GM19023 (cell line): ENCODE measurements around the gene CCNA2.

Source experiments
- ATAC-seq: cut with Tn5 transposase; IDR thresholded peaks from one replicate; pipeline ENCODE4 v1.9.1; 2021; ENCODE audit warnings: mild to moderate bottlenecking, moderate library complexity; ENCODE audit not compliant: unreplicated experiment

The CCNA2 gene

DNA sequence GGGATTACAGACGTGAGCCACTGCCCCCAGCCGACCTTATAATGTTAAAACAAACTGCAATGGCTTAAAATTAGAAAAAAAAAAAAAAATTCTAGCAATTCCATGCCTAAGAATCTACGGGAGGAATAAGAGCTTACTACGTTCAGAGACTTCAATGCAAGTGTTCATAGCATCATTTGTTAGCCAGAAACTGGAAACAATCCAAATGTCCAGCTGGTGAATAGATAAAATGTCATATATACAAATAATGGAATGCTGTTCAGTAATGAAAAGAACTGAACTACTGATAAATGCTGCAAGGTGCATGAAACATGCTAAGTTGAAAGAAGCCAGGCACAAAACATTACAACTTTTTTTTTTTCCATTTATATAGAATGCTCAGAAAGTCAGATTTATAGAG is 17.3 kb downstream of the CCNA2 start:
- no peak for ATAC-seq

GRCh38 chr4:121801715-121802075 is 22.0 kb downstream of the CCNA2 start:
- no peak for ATAC-seq

- ATAC-seq, result peak; percentile 84
These were observed 22.5 kb downstream of the CCNA2 start, which contains the start of gene EXOSC9 for GRCh38 chr4:121800961-121801714. EXOSC9 (plus strand) TSS chr4:121801323; CDS start chr4:121801425, 102 bp downstream.

- ATAC-seq, result peak; percentile 12
These were observed 23.1 kb downstream of the CCNA2 start for GRCh38 chr4:121800638-121800960.

DNA sequence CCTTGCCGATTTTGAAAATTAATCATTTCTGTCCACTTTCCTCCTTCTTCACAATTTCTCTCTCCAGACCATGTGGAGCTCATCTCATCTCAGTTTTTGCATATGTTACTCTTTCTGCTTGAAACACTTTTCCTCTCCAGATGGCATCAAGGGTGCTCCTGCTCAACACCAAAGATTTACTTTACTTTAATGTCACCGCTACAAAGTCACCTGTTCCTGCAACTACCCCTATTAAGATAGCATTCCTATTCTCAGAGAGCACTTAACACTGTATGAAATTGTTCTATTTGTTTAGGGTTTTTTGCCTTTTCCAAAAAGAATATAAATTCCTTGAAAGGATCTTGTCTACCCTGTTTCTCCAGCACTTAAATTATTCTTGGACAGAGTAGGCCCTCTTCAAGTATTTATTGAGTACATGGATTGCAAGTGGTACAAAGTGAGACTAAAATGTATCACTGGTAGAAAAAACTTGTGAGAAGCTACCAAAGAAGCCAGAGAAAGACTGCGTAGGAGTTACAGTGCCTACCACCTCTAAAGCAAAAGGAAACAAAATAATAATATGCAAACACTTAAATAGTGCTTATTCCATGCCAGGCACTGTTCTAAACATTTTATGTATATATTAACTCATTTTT is 23.7 kb downstream of the CCNA2 start:
- ATAC-seq, result no peak

- no peak for ATAC-seq
These were observed 24.4 kb downstream of the CCNA2 start for GRCh38 chr4:121799208-121799823.

DNA sequence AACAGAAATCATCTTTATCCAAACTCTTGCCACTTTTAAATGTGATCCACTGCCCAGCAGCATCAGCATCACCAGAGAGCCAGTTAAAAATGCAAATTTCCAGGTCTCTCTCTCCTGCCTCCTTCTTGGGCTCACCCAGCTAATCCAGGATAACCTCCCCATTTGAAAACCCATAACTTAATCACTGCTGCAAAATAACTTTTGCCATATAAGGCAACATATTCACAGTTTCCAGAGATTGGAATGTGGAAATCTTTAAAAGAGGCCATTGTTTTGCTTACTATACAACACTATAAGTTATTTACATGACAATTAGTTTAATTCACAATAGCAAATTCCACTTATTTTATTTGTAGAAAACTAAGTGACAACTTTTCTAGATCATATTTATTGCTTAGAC is 27.4 kb downstream of the CCNA2 start:
- ATAC-seq, result no peak

DNA sequence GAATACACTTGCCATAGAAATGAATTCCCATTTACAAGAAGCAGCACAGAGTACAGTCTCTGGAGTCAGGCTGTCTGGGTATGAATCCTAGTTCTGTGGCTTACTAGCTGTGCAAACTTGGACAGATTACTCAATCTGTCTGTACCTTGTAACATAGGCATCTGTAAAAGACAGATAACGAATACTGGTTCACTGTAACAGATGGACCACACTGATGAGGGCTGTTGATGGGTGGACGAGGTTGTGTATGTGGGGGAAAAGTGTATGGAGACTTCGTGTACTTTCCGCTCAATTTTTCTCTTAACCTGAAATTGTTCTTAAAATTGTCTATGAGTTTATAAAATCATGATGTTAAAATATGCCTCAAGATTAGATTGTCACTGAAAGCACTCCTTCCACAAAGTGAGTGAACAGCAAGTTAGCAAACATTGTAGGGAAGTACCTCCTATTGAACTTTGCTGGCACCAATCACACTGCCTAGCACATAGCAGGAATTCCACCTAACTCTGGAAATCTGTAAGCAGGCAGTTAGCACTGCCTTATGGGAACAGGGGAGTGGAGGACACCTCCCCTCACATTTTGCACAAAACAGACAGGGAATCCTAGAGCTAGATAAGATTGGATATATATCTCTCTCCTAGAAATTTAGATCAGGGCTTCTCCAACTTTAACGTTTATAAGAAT is 29.0 kb downstream of the CCNA2 start:
- no peak for ATAC-seq

DNA sequence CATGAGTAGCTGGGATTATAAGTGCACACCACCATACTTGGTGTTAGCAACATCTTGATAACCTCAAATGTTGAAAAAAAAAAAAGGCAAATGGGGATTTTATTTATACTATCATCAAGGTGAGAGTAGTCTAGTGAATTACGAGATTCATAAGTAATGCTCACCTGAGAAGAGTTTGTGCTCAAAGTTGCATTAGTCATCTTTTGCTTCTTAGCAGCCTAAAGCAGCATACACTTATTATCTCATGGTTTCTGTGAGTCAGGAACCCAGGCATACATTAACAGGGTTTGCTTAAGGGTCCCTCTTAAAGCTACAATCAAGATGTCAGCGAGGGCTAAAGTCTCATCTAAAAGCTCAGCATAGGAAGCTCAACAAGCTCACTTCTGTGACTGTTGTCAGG is 30.7 kb downstream of the CCNA2 start:
- no peak for ATAC-seq

DNA sequence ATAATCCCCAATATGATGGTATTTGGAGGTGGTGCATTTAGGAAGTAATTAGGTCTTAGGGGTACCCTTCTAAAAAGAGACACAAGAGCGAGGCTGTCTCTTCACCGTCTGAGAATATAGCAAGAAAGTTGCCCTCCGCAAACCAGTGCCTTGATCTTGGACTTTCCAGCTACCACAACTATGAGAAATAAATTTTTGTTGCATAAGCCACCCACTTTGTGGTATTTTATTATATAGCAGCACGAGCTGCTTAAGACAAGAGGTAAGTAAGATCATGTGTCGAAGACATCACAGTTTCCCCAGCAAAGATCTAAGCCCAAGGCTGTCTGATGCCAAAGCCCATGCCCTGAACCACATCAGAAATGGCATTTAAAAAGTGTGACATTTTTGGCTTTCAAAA is 32.2 kb downstream of the CCNA2 start:
- no peak for ATAC-seq

DNA sequence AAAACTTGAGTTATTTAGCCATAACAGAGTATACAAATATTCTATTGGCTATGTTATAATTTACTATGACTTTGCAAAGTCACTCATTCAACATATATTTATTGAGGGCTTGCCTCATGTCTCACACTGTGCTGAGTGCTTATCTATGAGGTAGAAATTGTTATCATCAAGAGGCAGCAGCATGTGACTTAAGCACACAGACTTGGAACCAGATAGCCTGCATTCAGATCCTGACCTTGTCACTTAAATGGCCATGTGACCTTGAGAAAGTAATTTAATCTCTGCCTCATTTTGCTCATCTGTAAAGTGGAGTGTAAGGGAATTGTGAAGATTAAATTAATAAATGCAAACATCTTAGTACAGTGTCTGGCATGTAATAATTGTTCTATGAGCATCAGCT is 32.7 kb downstream of the CCNA2 start:
- no peak for ATAC-seq

- no peak for ATAC-seq
These were observed 33.5 kb downstream of the CCNA2 start for GRCh38 chr4:121789960-121790829.

GRCh38 chr4:121789455-121789854 is 34.2 kb downstream of the CCNA2 start:
- no peak for ATAC-seq

DNA sequence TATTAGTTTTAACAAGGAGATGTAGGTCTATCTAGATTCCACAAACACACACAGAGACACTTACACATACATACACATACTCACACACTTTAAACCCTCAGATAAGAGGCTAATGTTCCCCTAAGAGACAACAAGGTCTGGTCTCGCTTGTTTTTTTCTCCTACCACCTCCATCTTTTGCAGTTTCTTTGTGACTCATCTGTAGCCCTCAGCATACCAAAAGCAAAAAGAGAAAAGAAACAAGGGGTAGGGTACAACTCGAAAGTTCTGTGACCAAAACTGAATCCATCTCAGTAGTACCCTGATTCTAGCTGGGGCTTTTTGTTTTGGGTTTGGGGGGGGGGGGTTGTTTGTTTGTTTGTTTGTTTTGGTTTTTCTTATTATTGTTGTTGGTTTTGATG is 34.8 kb downstream of the CCNA2 start:
- peak; percentile 90 for ATAC-seq

DNA sequence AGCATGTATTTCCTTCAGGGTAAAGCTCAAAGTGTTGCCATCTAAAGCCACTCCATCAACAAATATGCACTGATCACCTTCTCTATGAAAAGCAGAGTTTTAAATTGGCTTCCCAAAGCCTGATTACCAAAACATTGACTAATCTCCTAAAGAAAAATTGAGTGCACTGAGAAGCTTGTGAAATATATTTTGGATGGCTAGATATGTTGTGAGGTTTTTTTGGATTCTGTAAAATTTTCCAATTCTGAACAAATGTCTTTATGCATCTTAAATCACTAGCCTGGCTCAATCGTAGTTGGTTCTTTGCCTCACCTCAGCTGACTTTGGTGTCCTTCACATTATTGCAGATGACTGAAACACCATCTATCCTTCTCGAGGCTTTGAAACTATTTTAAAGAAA is 37.5 kb downstream of the CCNA2 start:
- no peak for ATAC-seq

- ATAC-seq, result no peak
These were observed 38.2 kb downstream of the CCNA2 start for GRCh38 chr4:121785479-121785878.

DNA sequence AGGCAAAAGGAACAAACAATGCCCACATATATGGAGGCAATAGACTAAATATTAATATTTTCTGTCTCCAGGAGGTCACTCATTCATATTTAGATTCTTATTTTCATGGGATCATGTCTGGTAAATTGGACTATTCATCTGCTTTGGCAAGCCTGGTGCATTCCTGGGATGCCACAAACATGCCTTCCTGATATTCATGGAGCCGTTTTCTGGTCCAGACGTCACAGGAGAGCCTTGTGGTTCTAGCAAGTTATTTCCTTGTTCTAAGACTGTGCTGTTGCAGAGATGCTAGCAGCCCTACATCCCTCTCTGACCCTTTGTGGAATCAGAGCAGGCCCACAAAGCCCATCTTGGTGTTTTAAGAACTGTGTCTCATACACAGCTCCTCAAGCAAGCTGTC is 38.7 kb downstream of the CCNA2 start:
- no peak for ATAC-seq

DNA sequence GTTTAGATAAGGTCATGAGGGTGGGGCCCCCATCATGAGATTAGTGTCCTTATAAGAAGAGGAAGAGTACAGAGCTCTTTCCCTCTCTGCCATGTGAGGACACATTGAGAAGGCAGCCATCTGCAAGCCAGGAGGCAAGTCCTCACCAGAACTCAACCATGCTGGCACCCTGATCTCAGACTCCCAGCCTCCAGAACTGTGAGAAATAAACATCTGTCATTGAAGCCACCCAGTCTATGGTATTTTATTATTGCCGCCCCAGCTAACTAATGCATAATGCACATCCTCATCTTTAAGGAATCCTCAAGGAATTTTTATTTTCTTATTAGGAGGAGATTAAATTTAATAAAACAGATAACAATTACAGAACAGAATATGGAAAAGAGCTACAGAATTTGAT is 39.3 kb downstream of the CCNA2 start:
- ATAC-seq, result no peak

DNA sequence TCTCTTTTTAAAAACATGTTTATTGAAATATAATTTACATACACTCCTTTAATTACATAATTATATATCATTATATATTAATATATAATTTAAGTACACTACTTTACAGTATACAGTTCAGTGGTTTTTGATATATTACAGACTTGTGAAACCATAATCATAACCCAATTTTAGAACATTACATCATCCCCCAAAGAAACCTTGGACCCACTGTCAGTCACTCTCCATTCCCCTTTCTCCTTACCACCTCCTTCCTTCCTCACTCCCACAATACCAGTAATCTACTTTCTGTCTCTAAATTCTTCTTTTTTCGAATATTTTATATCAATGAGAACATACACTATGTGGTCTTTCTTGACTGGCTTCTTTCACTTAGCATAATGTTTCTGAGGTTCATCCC is 40.5 kb downstream of the CCNA2 start:
- ATAC-seq, result no peak

DNA sequence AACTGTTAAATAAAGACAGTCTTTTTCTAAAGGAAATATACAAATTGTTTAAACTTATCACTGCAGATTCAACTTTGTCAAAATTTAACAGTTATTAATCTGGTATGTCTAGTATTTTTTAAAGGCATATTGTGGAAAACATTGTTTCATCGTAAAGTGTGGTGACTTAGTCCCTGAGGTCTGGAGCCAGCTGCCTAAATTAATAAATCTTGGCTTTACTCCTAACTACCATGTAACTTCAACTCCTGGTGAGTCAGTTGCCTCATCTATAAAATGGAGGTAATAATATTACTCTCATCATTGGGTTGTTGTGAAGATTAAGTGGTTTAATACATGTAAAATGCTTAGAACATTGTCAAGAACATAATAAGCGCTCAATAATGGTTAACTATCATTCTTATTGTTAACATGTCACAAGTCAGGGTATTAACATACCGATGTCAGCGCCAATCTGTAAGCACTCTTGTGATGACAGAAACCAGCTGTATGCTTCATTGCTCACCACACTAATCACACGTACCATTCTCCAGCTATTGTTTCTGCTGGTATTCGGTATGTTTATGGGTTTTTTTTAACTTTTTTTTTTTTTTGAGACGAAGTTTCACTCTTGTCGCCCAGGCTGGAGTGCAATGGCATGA is 44.6 kb downstream of the CCNA2 start:
- ATAC-seq, result no peak
